Activated T-cell treated with anti-CD3 and anti-CD28 coated beads, Interleukin-2, amount 50 U/mL, for 72 hours (primary cell): ENCODE results near the gene PLXNA1. TPM values are rescaled to one million over a fixed set of nuclear protein-coding genes. Genes with fewer than 3 reads are reported as not detected.

Source experiments
- ATAC-seq, 2 donors: fragments of 150-1000 bp; cut with Tn5 transposase; replicated peaks in 1 of 2; 2 replicates each; pipeline ENCODE4 v1.10.0; 2021; ENCODE audit warnings: moderate library complexity in 2 of 2, mild to moderate bottlenecking in 1 of 2
- DNase-seq, 2 donors: peaks; one replicate each; pipeline ENCODE4 v3.0.0; 2021 to 2022; ENCODE audit warnings: mixed read lengths in 1 of 2
- H3K27ac Mint-ChIP-seq: one replicate; pipeline ENCODE4 v1.8.0; 2022; ENCODE audit warnings: mild to moderate bottlenecking, moderate library complexity, mixed read lengths
- H3K27me3 Mint-ChIP-seq: one replicate; pipeline ENCODE4 v1.8.0; 2022; ENCODE audit warnings: low read depth, mixed read lengths
- H3K36me3 Mint-ChIP-seq, 2 donors: one replicate each; pipeline ENCODE4 v1.8.0; 2022; ENCODE audit warnings: mixed read lengths in 2 of 2, mild to moderate bottlenecking in 1 of 2; ENCODE audit not compliant: insufficient read depth in 2 of 2
- H3K4me1 Mint-ChIP-seq: one replicate; pipeline ENCODE4 v1.8.0; 2022; ENCODE audit warnings: low read depth, mixed read lengths
- H3K4me3 Mint-ChIP-seq, 2 donors: one replicate each; pipeline ENCODE4 v1.8.0; 2022; ENCODE audit warnings: mild to moderate bottlenecking in 2 of 2, mixed read lengths in 2 of 2, moderate library complexity in 2 of 2
- H3K9me3 Mint-ChIP-seq, 2 donors: one replicate each; pipeline ENCODE4 v1.8.0; 2022; ENCODE audit warnings: mixed read lengths in 2 of 2
- total RNA-seq, 2 donors: library from RNA; stranded (reverse); gene quantifications; one replicate each; pipeline ENCODE4 v1.2.3, GENCODE V29; 2022

Gene PLXNA1
- total RNA-seq, 2 donors from 2014 or later = 3.7 to 5.2 TPM

GRCh38 chr3:126957776-126958637, 24.9 kb upstream of the PLXNA1 start:
- DNase-seq (no peak), ATAC-seq (no peak)
- Mint-ChIP-seq H3K27me3 (no peaks in the 10 kb centered on the region), H3K36me3 (peaks cover 0 to 2% of the 10 kb centered on the region in 2 donors), H3K27ac (no peak overlapping the region), H3K9me3 (no peaks in the 10 kb centered on the region), H3K4me3 (no peak overlapping the region), H3K4me1 (no peaks in the 10 kb centered on the region)

DNA sequence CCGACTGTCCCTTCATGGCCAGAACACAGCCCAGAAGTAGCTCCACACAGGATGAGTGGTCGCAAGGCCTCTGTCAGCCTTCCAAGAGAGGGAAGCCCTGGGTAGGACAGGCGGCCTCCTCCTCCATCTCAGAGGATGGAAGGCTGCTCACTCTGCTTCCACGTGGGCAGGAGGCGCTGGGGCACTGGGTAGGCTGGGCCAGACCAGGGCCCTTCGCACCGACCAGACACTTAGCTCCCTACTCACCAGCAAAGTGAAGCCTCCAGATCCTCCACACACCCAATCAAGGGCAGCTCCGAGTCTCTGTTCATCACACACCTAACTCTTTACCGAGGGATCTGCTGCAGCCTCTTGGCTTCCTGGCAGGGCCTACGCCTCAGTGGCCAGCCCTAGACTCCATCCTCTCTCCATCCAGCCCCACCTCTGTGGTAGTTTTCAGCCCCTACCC, 24.3 kb upstream of the PLXNA1 start:
- DNase-seq (no peak), ATAC-seq (no peak)
- Mint-ChIP-seq H3K4me1 (no peaks in the 10 kb centered on the region), H3K36me3 (peaks cover 0 to 2% of the 10 kb centered on the region in 2 donors), H3K27me3 (no peaks in the 10 kb centered on the region), H3K27ac (no peak overlapping the region), H3K4me3 (no peak overlapping the region), H3K9me3 (no peaks in the 10 kb centered on the region)

GRCh38 chr3:126959136-126959920, 23.6 kb upstream of the PLXNA1 start:
- Mint-ChIP-seq H3K4me1 (no peaks in the 10 kb centered on the region), H3K9me3 (no peaks in the 10 kb centered on the region), H3K36me3 (peaks cover 0 to 2% of the 10 kb centered on the region in 2 donors), H3K4me3 (no peak overlapping the region), H3K27ac (no peak overlapping the region), H3K27me3 (no peaks in the 10 kb centered on the region)
- ATAC-seq (no peak), DNase-seq (no peak)

DNA sequence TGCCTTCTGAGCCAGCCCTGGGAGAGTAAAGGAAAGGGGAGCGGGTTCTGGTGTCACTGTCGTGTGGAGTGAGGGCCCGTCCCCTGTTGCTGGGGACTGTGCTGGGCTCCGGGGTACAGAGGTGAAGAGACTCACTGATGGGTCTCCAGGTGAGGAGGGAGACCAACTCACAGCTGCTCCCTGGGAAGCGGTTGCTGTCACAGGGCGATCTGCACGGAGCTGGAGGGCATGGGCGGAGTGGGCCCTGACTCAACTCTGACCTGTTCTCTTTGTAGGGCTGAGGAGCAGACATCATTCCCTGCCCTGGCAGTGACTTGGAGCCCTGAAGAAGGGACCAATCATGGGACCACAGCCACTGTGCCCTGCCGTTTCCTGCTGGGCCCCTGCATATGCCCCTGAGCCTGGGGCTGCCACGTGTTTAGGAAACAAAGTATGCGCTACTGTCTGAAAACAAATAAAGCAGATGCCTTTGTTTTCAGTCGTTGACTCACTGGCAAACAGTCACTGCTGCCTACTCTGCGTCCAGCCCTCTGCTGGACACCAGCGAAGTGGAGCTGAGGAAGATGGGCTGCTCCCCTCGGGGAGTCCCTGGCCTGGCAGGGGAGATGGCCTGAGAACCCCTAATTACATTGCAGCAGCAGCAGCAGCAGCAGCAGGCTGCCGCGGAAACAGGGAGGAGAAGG, 22.9 kb upstream of the PLXNA1 start:
- DNase-seq = no peak
- no peak for ATAC-seq
- Mint-ChIP-seq H3K4me1 (no peaks in the 10 kb centered on the region), H3K9me3 (no peaks in the 10 kb centered on the region), H3K36me3 (peaks cover 0 to 2% of the 10 kb centered on the region in 2 donors), H3K4me3 (no peak overlapping the region), H3K27ac (no peak overlapping the region), H3K27me3 (no peaks in the 10 kb centered on the region)

- Mint-ChIP-seq H3K4me1 (no peaks in the 10 kb centered on the region), H3K4me3 (no peak overlapping the region), H3K9me3 (no peaks in the 10 kb centered on the region), H3K27ac (no peak overlapping the region), H3K36me3 (peaks cover 0 to 2% of the 10 kb centered on the region in 2 donors), H3K27me3 (no peaks in the 10 kb centered on the region)
- ATAC-seq (no peak), DNase-seq (no peak)
These were observed 22.3 kb upstream of the PLXNA1 start for GRCh38 chr3:126960604-126960995.

- Mint-ChIP-seq H3K27me3 (no peaks in the 10 kb centered on the region), H3K27ac (no peak overlapping the region), H3K4me3 (no peak overlapping the region), H3K4me1 (no peaks in the 10 kb centered on the region), H3K9me3 (no peaks in the 10 kb centered on the region), H3K36me3 (peaks cover 0 to 2% of the 10 kb centered on the region in 2 donors)
- ATAC-seq = no peak
- DNase-seq = no peak
These were observed 21.6 kb upstream of the PLXNA1 start for GRCh38 chr3:126961191-126961790.

GRCh38 chr3:126961791-126962461, 21.0 kb upstream of the PLXNA1 start:
- Mint-ChIP-seq H3K4me1 (no peaks in the 10 kb centered on the region), H3K9me3 (no peaks in the 10 kb centered on the region), H3K27me3 (no peaks in the 10 kb centered on the region), H3K36me3 (peaks cover 0 to 2% of the 10 kb centered on the region in 2 donors), H3K4me3 (no peak overlapping the region), H3K27ac (no peak overlapping the region)
- ATAC-seq = no peak
- DNase-seq = no peak

- H3K4me1 Mint-ChIP-seq = no peaks in the 10 kb centered on the region
- H3K9me3 Mint-ChIP-seq = no peaks in the 10 kb centered on the region
- DNase-seq (no peak), ATAC-seq (no peak)
- no peak overlapping the region for H3K4me3 Mint-ChIP-seq
- peaks cover 0 to 2% of the 10 kb centered on the region in 2 donors for H3K36me3 Mint-ChIP-seq
- H3K27me3 Mint-ChIP-seq = no peaks in the 10 kb centered on the region
- no peak overlapping the region for H3K27ac Mint-ChIP-seq
These were observed 20.2 kb upstream of the PLXNA1 start for GRCh38 chr3:126962756-126963155.

DNA sequence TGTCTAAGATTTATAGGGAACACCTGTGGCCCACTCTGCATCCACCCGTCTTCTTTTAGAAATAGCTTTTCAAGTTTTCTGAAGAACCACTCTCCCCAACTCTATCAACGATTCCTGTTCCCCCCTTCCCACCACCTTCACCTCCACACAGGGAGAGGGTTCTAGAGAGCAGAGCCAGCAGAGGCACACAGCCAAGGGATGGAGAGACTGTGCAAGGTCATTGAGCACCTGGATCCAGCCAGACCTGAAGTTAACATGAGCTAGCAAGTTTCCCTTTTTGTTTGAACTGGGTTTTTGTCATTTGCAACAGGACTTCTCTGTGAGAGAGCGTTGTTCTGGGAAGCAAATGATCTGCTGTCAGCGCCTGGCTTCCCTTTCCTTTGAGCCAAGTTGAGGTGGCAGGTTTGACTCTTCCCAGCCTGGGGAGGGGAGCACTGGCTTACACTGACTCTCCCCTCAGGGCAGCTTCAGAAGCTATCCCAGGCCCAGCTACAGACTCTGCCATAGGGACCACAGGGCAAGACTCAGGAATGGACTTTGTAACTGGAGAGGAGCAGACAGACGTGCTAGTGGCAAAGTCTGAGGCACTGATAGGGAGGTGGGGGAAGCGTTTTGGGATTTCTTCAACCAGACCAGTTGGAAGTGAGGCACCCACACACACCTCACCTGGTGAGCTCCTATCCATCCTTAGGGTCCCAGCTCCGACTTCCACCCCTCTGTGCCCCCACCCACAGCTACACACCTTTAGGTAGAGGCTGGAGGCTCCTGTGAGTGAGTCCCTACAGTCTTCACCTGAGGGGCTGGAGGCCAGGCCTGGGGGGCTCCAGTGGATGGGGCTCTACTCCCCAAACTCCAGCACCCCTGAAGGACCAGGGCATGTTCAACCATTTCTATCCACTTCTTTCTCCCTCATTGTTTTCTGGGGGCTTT, 19.4 kb upstream of the PLXNA1 start:
- no peaks in the 10 kb centered on the region for H3K27me3 Mint-ChIP-seq
- H3K9me3 Mint-ChIP-seq = no peaks in the 10 kb centered on the region
- peaks cover 0 to 2% of the 10 kb centered on the region in 2 donors for H3K36me3 Mint-ChIP-seq
- no peaks in the 10 kb centered on the region for H3K4me1 Mint-ChIP-seq
- H3K4me3 Mint-ChIP-seq = no peak overlapping the region
- H3K27ac Mint-ChIP-seq = no peak overlapping the region
- ATAC-seq (no peak), DNase-seq (no peak)

- ATAC-seq = no peak
- H3K27ac Mint-ChIP-seq = no peak overlapping the region
- peaks cover 3% of the 10 kb centered on the region for H3K27me3 Mint-ChIP-seq
- no peak overlapping the region for H3K4me3 Mint-ChIP-seq
- H3K4me1 Mint-ChIP-seq = no peaks in the 10 kb centered on the region
- peaks cover 0 to 2% of the 10 kb centered on the region in 2 donors for H3K36me3 Mint-ChIP-seq
- H3K9me3 Mint-ChIP-seq = no peaks in the 10 kb centered on the region
- DNase-seq = no peak
These were observed 18.7 kb upstream of the PLXNA1 start for GRCh38 chr3:126964261-126964660.

GRCh38 chr3:126964950-126965349, 18.0 kb upstream of the PLXNA1 start:
- Mint-ChIP-seq H3K4me3 (no peak overlapping the region), H3K27me3 (peaks cover 5% of the 10 kb centered on the region), H3K36me3 (peaks cover 0 to 2% of the 10 kb centered on the region in 2 donors), H3K27ac (no peak overlapping the region), H3K4me1 (no peaks in the 10 kb centered on the region), H3K9me3 (no peaks in the 10 kb centered on the region)
- no peak for DNase-seq
- no peak for ATAC-seq
